ENCODE data around the gene SGMS1.

DNA sequence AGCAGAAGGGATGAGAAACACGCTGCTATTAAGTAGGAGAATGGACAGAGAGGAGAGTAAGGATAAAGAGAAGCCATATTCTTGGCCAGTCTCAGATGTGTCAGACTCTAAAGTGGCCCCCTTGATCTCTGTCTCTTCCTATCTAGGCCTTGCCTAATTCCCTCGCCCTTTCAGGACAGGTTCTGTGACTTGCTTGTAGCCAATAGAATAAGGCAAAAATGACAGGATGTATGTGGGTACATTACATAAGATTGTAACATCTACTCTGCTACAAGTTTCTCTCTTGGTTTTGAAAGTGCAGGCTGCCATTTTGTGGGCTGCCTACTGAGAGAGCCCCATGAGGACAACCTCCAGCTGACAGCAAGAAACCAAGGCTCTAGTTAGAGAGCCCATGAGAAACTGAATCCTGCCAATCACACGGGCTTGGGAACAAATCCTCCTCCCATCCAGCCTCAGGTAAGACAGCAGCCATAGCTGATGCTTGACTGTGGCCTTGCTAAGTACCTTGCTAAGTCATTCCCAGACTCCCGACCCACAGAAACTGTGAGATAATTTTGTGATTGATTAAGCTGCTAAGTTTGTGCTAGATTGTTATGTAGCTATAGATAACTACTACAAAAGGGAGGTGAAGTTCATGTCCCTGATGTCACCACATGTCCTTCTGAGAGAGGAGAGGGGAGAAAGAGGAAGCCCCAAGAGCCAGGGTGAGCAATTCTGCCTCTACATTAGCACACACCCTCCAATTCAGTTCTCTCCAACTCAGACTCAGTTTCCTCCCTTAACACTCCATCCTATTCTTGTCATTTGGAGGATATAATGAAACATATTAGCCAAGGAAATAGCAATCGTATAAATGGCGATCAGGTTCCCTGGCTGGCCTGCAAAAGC is 185.5 kb downstream of the SGMS1 start:
- TF ChIP-seq, protein P1, sequence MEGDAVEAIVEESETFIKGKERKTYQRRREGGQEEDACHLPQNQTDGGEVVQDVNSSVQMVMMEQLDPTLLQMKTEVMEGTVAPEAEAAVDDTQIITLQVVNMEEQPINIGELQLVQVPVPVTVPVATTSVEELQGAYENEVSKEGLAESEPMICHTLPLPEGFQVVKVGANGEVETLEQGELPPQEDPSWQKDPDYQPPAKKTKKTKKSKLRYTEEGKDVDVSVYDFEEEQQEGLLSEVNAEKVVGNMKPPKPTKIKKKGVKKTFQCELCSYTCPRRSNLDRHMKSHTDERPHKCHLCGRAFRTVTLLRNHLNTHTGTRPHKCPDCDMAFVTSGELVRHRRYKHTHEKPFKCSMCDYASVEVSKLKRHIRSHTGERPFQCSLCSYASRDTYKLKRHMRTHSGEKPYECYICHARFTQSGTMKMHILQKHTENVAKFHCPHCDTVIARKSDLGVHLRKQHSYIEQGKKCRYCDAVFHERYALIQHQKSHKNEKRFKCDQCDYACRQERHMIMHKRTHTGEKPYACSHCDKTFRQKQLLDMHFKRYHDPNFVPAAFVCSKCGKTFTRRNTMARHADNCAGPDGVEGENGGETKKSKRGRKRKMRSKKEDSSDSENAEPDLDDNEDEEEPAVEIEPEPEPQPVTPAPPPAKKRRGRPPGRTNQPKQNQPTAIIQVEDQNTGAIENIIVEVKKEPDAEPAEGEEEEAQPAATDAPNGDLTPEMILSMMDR (IDR thresholded peaks at IDR 0.05; ENCODE audit: low read depth, low read length): no peak
- TF ChIP-seq EZH2phosphoT487 (IDR thresholded peaks at IDR 0.05; ENCODE audit: low read depth): no peak
